Measurements from ENCODE around the gene UNCX. TPM values are rescaled to one million over a fixed set of nuclear protein-coding genes. Genes with fewer than 3 reads are reported as not detected.

UNCX gene
- total RNA-seq, 1 experiment from 2014 or later, result not detected

- no peak for DNase-seq (ENCODE audit: low read depth)
- in situ Hi-C loops (cut with HindIII; ENCODE audit: low pct_unique_long_range_greater_than_20kb, low sequenced_read_pairs), result no loop called here
These were observed 4.0 kb upstream of the UNCX start for GRCh38 chr7:1228545-1229201.

DNA sequence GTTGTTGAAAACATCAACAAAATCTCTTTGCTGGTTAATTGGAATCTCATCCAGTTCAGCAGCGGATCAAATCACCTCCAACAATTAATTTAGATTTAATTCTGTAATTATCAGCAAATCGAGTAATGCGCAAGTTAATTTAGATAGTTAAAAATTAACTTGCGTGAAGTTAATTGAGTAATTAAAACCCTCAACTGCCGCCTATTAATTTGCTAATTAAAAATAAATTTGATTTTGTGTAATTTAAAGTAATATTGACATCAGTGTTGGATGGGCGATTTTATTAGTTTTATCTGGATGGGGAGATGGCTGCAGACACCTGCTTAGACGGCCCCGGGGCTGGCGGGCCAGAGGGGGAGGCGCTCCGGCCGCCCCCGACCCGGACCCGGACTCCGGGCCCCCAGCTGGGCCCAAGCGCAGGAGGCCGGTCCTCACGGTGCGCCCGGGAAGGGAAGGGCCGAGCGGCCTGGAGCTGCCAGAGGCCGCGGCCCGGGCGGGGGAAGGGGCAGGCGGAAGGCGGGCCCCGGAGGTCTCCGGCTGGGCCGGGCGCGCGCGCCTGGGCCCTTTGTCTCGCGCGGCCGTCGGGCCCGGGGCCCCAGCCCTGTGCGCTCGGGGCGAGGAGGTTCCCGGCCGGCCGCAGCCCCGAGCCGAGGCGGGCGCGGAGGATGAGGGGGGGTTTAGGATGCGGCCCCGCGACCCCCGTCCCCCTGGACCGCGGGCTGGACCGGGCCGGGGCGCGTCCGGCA is 3.3 kb upstream of the UNCX start:
- in situ Hi-C loops (cut with HindIII; ENCODE audit: low pct_unique_long_range_greater_than_20kb, low sequenced_read_pairs), result no loop called here
- no peak for DNase-seq (ENCODE audit: low read depth)

- no peak for DNase-seq (ENCODE audit: low read depth)
- in situ Hi-C loops (cut with HindIII; ENCODE audit: low pct_unique_long_range_greater_than_20kb, low sequenced_read_pairs), result no loop called here
These were observed 2.7 kb upstream of the UNCX start for GRCh38 chr7:1229956-1230355.

- DNase-seq (ENCODE audit: low read depth), result no peak
- in situ Hi-C loops (cut with HindIII; ENCODE audit: low pct_unique_long_range_greater_than_20kb, low sequenced_read_pairs), result no loop called here
These were observed 2.1 kb upstream of the UNCX start for GRCh38 chr7:1230411-1231213.

GRCh38 chr7:1231214-1232102 is 1.2 kb upstream of the UNCX start:
- no peak for DNase-seq (ENCODE audit: low read depth)
- in situ Hi-C loops (cut with HindIII; ENCODE audit: low pct_unique_long_range_greater_than_20kb, low sequenced_read_pairs), result no loop called here

- no peak for DNase-seq (ENCODE audit: low read depth)
- in situ Hi-C loops (cut with HindIII; ENCODE audit: low pct_unique_long_range_greater_than_20kb, low sequenced_read_pairs), result no loop called here
These were observed 587 bp upstream of the UNCX start for GRCh38 chr7:1232103-1232466.

GRCh38 chr7:1233333-1234048 is 819 bp downstream of the UNCX start:
- in situ Hi-C loops (cut with HindIII; ENCODE audit: low pct_unique_long_range_greater_than_20kb, low sequenced_read_pairs), result no loop called here

DNA sequence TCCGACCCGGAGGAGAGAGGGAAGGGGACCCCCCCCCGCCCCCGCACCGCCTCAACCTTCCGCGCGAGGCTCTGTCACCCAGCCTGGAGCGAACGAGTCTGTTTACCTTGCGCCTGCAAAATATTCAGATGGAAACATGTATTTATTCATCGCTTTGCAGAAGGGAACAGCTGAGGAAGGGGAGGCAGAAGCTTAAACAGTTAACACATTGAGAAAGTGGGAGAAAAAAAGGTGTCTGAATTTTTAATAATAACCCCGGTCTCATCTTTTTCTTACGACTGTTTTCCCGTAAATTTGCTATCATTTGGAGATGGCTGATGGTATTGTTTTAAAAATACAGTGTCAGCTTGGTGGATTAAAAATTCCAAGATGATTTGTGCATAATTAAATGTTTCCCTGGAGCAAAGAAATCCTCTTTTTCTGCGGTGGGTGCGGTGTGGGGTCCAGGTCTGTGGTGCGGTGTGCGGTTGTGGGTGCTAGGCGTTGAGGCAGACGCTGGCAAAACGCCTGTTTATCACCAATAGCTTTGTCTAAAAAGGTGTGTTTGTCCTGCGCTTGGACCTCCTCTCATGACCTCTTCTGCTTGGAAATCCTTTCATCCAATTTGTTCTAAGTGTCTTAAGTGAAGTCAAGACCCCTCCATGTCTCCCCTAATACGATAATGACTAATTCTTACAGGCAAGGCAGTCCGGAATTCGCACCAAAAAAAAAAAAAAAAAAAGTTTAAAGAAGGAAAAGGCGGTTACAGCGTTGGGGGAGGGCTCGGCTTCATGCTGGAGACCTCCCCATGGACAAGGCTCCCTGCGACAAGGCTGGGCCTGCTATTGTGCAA is 1.6 kb downstream of the UNCX start:
- in situ Hi-C loops (cut with HindIII; ENCODE audit: low pct_unique_long_range_greater_than_20kb, low sequenced_read_pairs), result no loop called here
- DNase-seq (ENCODE audit: low read depth), result no peak

More at GRCh38 chr7:1233333-1234048, 819 bp downstream of the UNCX start:
- no peak for DNase-seq (ENCODE audit: low read depth)

DNA sequence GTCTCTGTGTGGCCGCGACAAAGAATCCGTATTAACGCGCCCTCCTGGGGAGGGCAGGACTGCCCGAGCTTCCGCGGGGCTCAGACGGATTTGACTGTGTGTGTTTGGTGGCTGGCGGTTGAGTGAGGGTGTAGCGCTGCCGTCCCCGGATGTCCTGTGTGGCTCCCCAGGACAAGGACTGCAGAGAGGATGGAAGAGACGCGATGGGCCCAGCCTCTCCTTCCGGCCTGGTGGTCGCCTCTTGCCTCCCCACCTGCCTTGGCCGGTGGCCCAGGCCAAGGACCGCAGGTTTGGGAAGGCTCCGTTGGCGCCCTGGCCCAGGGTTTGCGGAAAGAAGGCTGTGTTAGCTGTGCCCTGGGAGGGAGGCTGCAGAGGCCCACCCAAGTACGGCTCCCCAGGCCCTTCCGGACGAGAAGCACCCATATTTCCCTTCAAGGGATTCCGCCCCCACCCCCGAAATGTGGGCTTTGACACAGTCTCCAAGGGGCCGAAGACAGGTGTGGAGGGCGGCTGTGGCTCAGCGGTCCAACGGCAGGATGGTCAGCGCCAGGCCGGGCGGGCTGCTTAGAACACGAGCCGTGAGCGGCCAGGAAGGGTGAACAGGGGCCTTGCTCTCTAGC is 2.3 kb downstream of the UNCX start:
- no peak for DNase-seq (ENCODE audit: low read depth)
- in situ Hi-C loops (cut with HindIII; ENCODE audit: low pct_unique_long_range_greater_than_20kb, low sequenced_read_pairs), result no loop called here

DNA sequence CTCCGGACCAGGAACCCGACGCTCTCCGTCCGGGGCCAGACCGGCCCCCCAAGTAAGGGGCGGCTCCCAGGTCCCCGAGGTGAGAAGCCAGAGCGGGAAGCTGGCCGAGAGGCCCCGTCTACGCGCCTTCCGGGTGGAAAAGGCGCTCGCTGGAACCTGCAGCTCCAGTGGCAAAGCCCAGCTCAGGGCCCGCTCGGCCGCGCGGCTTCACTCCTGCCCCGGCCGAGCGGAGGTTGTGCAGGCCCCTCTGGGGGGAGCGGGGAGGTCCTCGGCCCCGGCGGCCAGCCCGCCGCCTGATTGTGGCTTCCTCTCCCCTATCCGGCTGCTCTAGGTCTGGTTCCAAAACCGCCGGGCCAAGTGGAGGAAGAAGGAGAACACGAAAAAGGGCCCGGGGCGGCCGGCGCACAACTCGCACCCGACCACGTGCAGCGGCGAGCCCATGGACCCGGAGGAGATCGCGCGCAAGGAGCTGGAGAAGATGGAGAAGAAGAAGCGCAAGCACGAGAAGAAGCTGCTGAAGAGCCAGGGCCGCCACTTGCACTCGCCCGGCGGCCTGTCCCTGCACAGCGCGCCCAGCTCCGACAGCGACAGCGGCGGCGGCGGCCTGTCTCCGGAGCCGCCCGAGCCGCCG is 2.9 kb downstream of the UNCX start:
- no peak for DNase-seq (ENCODE audit: low read depth)
- in situ Hi-C loops (cut with HindIII; ENCODE audit: low pct_unique_long_range_greater_than_20kb, low sequenced_read_pairs), result no loop called here

DNA sequence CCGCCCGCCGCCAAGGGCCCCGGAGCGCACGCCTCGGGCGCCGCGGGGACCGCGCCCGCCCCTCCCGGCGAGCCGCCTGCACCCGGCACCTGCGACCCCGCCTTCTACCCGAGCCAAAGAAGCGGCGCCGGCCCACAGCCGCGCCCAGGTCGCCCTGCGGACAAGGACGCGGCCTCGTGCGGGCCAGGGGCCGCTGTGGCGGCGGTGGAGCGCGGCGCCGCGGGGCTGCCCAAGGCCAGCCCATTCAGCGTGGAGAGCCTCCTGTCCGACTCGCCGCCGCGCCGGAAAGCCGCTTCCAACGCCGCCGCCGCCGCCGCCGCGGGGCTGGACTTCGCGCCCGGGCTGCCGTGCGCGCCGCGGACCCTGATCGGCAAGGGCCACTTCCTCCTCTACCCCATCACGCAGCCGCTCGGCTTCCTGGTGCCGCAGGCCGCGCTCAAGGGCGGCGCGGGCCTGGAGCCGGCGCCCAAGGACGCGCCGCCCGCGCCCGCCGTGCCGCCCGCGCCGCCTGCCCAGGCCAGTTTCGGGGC is 3.5 kb downstream of the UNCX start:
- DNase-seq (ENCODE audit: low read depth), result no peak
- in situ Hi-C loops (cut with HindIII; ENCODE audit: low pct_unique_long_range_greater_than_20kb, low sequenced_read_pairs), result no loop called here

GRCh38 chr7:1236831-1237701 is 4.4 kb downstream of the UNCX start:
- in situ Hi-C loops (cut with HindIII; ENCODE audit: low pct_unique_long_range_greater_than_20kb, low sequenced_read_pairs), result no loop called here
- DNase-seq (ENCODE audit: low read depth), result no peak

DNA sequence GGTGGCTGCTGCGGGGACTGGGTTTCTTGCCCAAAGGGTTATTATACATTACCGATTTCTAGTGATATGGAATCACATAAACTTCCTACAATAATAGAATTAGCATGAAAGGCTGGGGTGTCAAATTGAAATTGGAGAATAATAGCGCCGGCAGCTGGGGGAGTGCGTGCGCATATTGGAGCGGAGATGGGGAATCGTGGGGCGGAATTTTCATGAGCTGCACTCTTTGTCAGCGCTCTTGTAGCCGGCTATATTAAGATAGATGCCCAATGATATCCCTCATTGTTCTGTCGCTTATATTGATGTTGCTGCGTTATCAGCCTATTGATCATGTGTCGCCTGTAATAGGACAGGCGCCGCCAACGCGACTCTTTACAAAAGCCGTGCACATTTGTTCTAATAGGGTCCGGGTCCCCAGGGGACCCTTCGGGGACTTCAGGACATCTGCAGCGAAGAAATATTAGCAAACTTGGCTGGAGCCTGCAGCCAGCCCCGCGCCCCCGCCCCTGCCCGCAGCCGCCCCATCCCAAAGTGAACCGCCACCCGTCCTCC is 5.1 kb downstream of the UNCX start:
- in situ Hi-C loops (cut with HindIII; ENCODE audit: low pct_unique_long_range_greater_than_20kb, low sequenced_read_pairs), result no loop called here

GRCh38 chr7:1238450-1238882 is 5.8 kb downstream of the UNCX start:
- no peak for DNase-seq (ENCODE audit: low read depth)
- in situ Hi-C loops (cut with HindIII; ENCODE audit: low pct_unique_long_range_greater_than_20kb, low sequenced_read_pairs), result no loop called here

More for the DNA sequence above, 5.1 kb downstream of the UNCX start:
- no peak for DNase-seq (ENCODE audit: low read depth)

Data from Caki2 (cell line).